SJSA1 (cell line): Measurements from ENCODE around the gene CFAP298. TPM values are rescaled to one million over a fixed set of nuclear protein-coding genes. Genes with fewer than 3 reads are reported as not detected.
A peak's percentile ranks its signal among the peaks of the same experiment; 100 is the strongest.
"Not testable (repeated sequence)": the region's sequence is repeated elsewhere in the genome, so short reads cannot be mapped to it uniquely, and the experiment has no call there.

ENCODE experiments used
- DNase-seq, 2 experiments: peaks; one replicate each; pipeline ENCODE4 v3.0.0-alpha.2; 2015 to 2020; ENCODE audit warnings: low spot score in 2 of 2, low read depth in 1 of 2
- H3K27ac ChIP-seq: fragments of 250-450 bp; sonication (Bioruptor Pico); 2 replicates; pipeline ENCODE4 v1.5.1; 2020; ENCODE audit warnings: mild to moderate bottlenecking, moderate library complexity
- H3K27me3 ChIP-seq: fragments of 250-450 bp; sonication (Bioruptor Pico); replicated peaks from 2 replicates; pipeline ENCODE4 v1.5.1; 2020; ENCODE audit warnings: mild to moderate bottlenecking, moderate library complexity
- H3K36me3 ChIP-seq: fragments of 250-450 bp; sonication (Bioruptor Pico); 2 replicates; pipeline ENCODE4 v1.5.1; 2020; ENCODE audit warnings: mild to moderate bottlenecking
- H3K4me1 ChIP-seq: fragments of 250-450 bp; sonication (Bioruptor Pico); replicated peaks from 2 replicates; pipeline ENCODE4 v1.6.1; 2021; ENCODE audit warnings: mild to moderate bottlenecking
- H3K4me3 ChIP-seq: fragments of 250-450 bp; sonication (Bioruptor Pico); 2 replicates; pipeline ENCODE4 v1.5.1; 2020; ENCODE audit warnings: mild to moderate bottlenecking
- H3K9me3 ChIP-seq: fragments of 250-450 bp; sonication (Bioruptor Pico); replicated peaks from 2 replicates; pipeline ENCODE4 v1.5.1; 2020; ENCODE audit warnings: mild to moderate bottlenecking
- total RNA-seq: library from RNA; depleted of rRNA; stranded (reverse); fragments of >200 nt; shearing (Covaris generic); gene quantifications from 2 replicates; pipeline ENCODE4 v1.2.3, GENCODE V29; 2014

The CFAP298 gene
- total RNA-seq, 1 experiment from 2014 or later: 30.3 TPM

GRCh38 chr21:32611471-32611997 lies 643 bp downstream of the CFAP298 start:
- DNase-seq: no peak
- 0 out of 2 replicates have a peak, but pooled peaks cover 3% of the 10 kb centered on the region for H3K27me3 ChIP-seq
- peak overlapping the region; percentile 78 for H3K4me3 ChIP-seq
- peaks cover 6% of the 10 kb centered on the region; the same call in 1 of the 2 replicates for H3K36me3 ChIP-seq
- H3K4me1 ChIP-seq: peaks cover 8% of the 10 kb centered on the region
- H3K9me3 ChIP-seq: no peaks in the 10 kb centered on the region
- H3K27ac ChIP-seq: no peak overlapping the region

DNA sequence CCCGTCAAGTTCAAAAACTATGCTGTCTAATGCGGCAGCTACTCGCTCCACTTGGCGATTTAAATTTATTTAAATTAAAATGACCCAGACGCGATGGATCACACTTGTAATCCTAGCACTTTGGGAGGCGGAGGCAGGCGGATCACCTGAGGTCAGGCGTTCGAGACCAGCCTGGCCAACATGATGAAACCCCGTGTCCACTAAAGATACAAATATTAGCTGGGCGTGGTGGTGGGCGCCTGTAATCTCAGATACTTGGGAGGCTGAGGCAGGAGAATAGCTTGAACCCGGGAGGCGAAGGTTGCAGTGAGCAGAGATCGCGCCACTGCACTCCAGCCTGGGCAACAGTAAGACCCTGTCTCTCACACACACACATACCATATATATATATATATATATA lies 1.2 kb downstream of the CFAP298 start:
- H3K9me3 ChIP-seq, H3K4me1 ChIP-seq, H3K27me3 ChIP-seq, H3K4me3 ChIP-seq, H3K27ac ChIP-seq, DNase-seq, H3K36me3 ChIP-seq: not testable (repeated sequence)

DNA sequence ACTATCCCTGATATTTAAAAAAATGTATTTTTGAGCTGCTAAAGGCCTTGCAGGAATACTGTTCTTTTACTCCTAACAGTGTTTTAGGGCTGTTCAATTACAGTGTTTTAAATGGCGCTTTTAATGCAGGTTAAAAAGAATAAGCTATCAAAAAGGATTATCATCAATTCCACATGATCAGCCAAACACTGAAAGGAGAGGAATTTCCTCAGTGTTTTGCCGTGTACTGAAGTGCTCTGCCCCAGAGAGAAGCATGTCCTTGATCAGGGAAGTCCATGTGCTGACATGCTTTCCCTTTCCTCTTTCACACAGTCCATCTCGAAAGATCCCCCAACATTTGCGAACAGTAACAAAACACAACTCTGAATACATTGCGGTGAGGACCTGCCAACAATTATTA lies 3.3 kb downstream of the CFAP298 start:
- DNase-seq: no peak
- no peak overlapping the region for H3K4me3 ChIP-seq
- H3K27me3 ChIP-seq: no peaks in the 10 kb centered on the region
- H3K9me3 ChIP-seq: no peaks in the 10 kb centered on the region
- H3K27ac ChIP-seq: no peak overlapping the region
- peaks cover 8% of the 10 kb centered on the region for H3K4me1 ChIP-seq
- peaks cover 18% of the 10 kb centered on the region for H3K36me3 ChIP-seq

DNA sequence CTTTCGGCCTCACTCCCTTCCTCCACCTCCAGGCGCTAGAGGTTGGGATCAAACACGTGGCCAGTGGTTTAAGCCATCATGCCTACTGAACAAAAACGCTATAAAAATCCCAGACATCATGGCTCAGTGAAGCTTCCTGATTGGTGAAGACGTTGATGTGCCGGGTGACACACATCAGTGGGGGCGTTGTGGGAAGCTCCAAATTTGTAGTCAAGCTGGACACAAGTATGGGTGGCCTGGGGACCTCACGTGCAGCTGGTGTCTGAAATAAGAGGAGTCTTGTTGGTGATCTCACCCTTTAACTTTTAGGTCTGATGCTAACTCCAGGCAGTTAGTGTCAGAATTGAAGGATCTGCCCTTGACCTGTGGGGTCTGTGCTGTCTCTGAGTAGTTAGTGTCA lies 6.7 kb downstream of the CFAP298 start:
- H3K9me3 ChIP-seq: no peaks in the 10 kb centered on the region
- H3K4me3 ChIP-seq: no peak overlapping the region
- peaks cover 22% of the 10 kb centered on the region for H3K36me3 ChIP-seq
- H3K27ac ChIP-seq: no peak overlapping the region
- no peak for DNase-seq
- H3K27me3 ChIP-seq: no peaks in the 10 kb centered on the region
- no peaks in the 10 kb centered on the region for H3K4me1 ChIP-seq

GRCh38 chr21:32604464-32604863 lies 7.7 kb downstream of the CFAP298 start:
- no peak for DNase-seq
- Histone ChIP-seq H3K36me3 (peaks cover 22% of the 10 kb centered on the region), H3K27me3 (no peaks in the 10 kb centered on the region), H3K9me3 (no peaks in the 10 kb centered on the region), H3K27ac (no peak overlapping the region), H3K4me3 (no peak overlapping the region), H3K4me1 (no peaks in the 10 kb centered on the region)

GRCh38 chr21:32603131-32603530 lies 9.0 kb downstream of the CFAP298 start:
- H3K27me3 ChIP-seq: no peaks in the 10 kb centered on the region
- DNase-seq: no peak
- peaks cover 22% of the 10 kb centered on the region for H3K36me3 ChIP-seq
- H3K4me1 ChIP-seq: no peaks in the 10 kb centered on the region
- H3K4me3 ChIP-seq: no peak overlapping the region
- no peak overlapping the region for H3K27ac ChIP-seq
- H3K9me3 ChIP-seq: no peaks in the 10 kb centered on the region

DNA sequence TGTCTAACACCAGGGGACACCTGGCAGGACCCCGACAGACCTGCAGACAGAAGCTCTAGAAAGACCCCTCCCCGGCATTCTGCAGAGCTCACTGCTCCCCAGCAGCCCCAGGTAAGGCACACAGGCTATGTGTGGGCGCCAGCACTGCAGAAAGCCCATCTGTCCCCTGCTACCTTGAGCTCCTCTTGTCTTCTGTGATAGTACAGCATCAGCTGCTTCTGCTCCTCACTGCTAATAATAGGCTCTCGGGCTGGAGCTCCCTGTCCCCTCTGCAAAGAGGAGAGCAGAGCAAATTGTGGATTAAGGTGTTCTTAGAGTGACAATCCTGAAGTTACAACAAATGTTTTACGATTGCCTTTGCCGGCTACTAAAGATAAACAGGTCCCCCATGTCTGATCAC lies 10.1 kb downstream of the CFAP298 start:
- Histone ChIP-seq H3K4me3 (no peak overlapping the region), H3K9me3 (no peaks in the 10 kb centered on the region; the same call in 1 of the 2 replicates), H3K27ac (no peak overlapping the region), H3K4me1 (peaks cover 6% of the 10 kb centered on the region), H3K27me3 (no peaks in the 10 kb centered on the region), H3K36me3 (peaks cover 21% of the 10 kb centered on the region)
- no peak for DNase-seq

DNA sequence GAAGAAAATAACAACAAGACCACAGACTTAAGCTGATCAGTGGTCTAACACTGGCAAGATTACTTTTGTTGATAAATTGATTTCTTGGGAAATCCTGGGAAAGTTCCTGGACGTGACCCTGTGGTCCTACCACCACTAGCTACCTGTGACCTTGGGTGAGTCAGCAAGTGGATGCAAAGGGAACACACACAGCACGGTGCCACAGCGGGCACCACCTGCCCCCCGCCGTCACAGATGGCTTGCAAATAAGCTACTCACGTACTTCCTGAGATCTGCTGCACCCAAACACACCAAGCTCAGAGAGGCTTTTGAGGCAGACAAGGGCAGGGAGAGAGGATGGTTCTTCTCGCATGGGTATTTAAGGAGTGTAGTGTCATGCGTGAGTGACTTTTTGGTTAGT lies 12.7 kb downstream of the CFAP298 start:
- Histone ChIP-seq H3K4me1 (peaks cover 11% of the 10 kb centered on the region), H3K36me3 (peaks cover 14% of the 10 kb centered on the region; the same call in 1 of the 2 replicates), H3K9me3 (no peaks in the 10 kb centered on the region; the same call in 1 of the 2 replicates), H3K4me3 (no peak overlapping the region), H3K27ac (no peak overlapping the region), H3K27me3 (no peaks in the 10 kb centered on the region)
- DNase-seq: no peak

GRCh38 chr21:32599091-32599490 lies 13.1 kb downstream of the CFAP298 start:
- no peak overlapping the region for H3K4me3 ChIP-seq
- H3K9me3 ChIP-seq: no peaks in the 10 kb centered on the region; the same call in 1 of the 2 replicates
- H3K27ac ChIP-seq: no peak overlapping the region
- H3K27me3 ChIP-seq: no peaks in the 10 kb centered on the region
- peaks cover 10% of the 10 kb centered on the region; the same call in 1 of the 2 replicates for H3K36me3 ChIP-seq
- no peak for DNase-seq
- peaks cover 11% of the 10 kb centered on the region for H3K4me1 ChIP-seq

GRCh38 chr21:32597205-32597604 lies 15.0 kb downstream of the CFAP298 start:
- no peaks in the 10 kb centered on the region; the same call in 1 of the 2 replicates for H3K9me3 ChIP-seq
- peaks cover 11% of the 10 kb centered on the region for H3K4me1 ChIP-seq
- peak overlapping the region; percentile 38 for H3K27ac ChIP-seq

DNA sequence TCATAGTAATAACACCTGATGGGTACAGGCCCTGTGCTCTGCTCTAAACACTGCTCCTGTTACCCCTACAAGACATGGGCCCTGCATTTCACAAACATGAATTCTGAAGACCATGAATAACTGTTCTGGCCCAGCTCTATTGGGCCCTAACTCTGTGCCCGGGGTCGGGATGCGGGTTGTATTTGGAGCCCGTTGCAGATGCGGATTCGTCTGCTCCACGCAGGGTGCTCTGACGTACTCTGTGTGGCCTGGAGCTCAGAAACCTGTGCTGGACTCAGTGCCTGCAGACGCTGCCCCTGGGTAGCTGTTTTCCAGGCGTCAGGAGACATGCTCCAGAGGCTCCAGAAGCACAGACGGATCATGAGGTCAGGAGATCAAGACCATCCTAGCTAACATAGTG lies 16.7 kb downstream of the CFAP298 start:
- Histone ChIP-seq H3K4me1 (peaks cover 11% of the 10 kb centered on the region), H3K27me3 (no peaks in the 10 kb centered on the region), H3K4me3 (no peak overlapping the region), H3K9me3 (no peaks in the 10 kb centered on the region; the same call in 1 of the 2 replicates), H3K27ac (no peak overlapping the region), H3K36me3 (no peaks in the 10 kb centered on the region)
- DNase-seq: no peak

More at GRCh38 chr21:32597205-32597604, 15.0 kb downstream of the CFAP298 start:
- H3K4me3 ChIP-seq: no peak overlapping the region
- peak; percentile 69 to 76 for DNase-seq
- H3K36me3 ChIP-seq: no peaks in the 10 kb centered on the region
- no peaks in the 10 kb centered on the region for H3K27me3 ChIP-seq

- Histone ChIP-seq H3K4me1 (peaks cover 11% of the 10 kb centered on the region), H3K9me3 (no peaks in the 10 kb centered on the region; the same call in 1 of the 2 replicates), H3K27me3 (0 out of 2 replicates have a peak, but pooled peaks cover 3% of the 10 kb centered on the region), H3K4me3 (no peak overlapping the region), H3K27ac (no peak overlapping the region), H3K36me3 (no peaks in the 10 kb centered on the region)
- DNase-seq: no peak
Measured at GRCh38 chr21:32593690-32594089, 18.5 kb downstream of the CFAP298 start.

GRCh38 chr21:32592929-32593502 lies 19.2 kb downstream of the CFAP298 start:
- H3K27me3 ChIP-seq: 0 out of 2 replicates have a peak, but pooled peaks cover 3% of the 10 kb centered on the region
- no peaks in the 10 kb centered on the region; the same call in 1 of the 2 replicates for H3K9me3 ChIP-seq
- H3K4me3 ChIP-seq: no peak overlapping the region
- no peak overlapping the region for H3K27ac ChIP-seq
- H3K36me3 ChIP-seq: no peaks in the 10 kb centered on the region
- no peak for DNase-seq
- peaks cover 11% of the 10 kb centered on the region for H3K4me1 ChIP-seq

GRCh38 chr21:32590130-32590529 lies 22.0 kb downstream of the CFAP298 start:
- Histone ChIP-seq H3K9me3 (no peaks in the 10 kb centered on the region), H3K27ac (no peak overlapping the region), H3K4me1 (no peaks in the 10 kb centered on the region), H3K4me3 (no peak overlapping the region), H3K36me3 (no peaks in the 10 kb centered on the region), H3K27me3 (peaks cover 15% of the 10 kb centered on the region; the same call in 1 of the 2 replicates)
- no peak for DNase-seq
